Stomach (tissue), 9 donors: ENCODE results near the gene PLEKHM2. TPM values are rescaled to one million over a fixed set of nuclear protein-coding genes. Genes with fewer than 3 reads are reported as not detected.
A peak's percentile ranks its signal among the peaks of the same experiment; 100 is the strongest.

Source experiments
- DNase-seq, 2 donors: peaks; one replicate each; pipeline versions ENCODE4 v3.0.0 to v3.0.0-alpha.2; 2013 to 2019
- H3K27ac ChIP-seq, 5 donors: fragments of 200-600 bp in 4 of 5; sonication (generic) in 4 of 5; one replicate each; pipeline ENCODE4 v1.5.1; 2013 to 2019; ENCODE audit warnings: mild to moderate bottlenecking in 1 of 5, moderate library complexity in 1 of 5
- H3K27me3 ChIP-seq, 3 donors: fragments of 200-600 bp; sonication (generic); one replicate each; pipeline ENCODE4 v1.5.1; 2017 to 2019; ENCODE audit warnings: mixed run types in 1 of 3
- H3K36me3 ChIP-seq, 4 donors: fragments of 200-600 bp; sonication (generic); 1 replicate in 3 of 4; 2 replicates in 1 of 4; pipeline ENCODE4 v1.5.1; 2016 to 2019
- H3K4me1 ChIP-seq, 4 donors: fragments of 200-600 bp; sonication (generic); one replicate each; pipeline ENCODE4 v1.5.1; 2016 to 2019
- H3K4me3 ChIP-seq, 4 donors: fragments of 200-600 bp; sonication (generic) in 3 of 4; one replicate each; pipeline ENCODE4 v1.5.1; 2016 to 2019; ENCODE audit warnings: mild to moderate bottlenecking in 1 of 4
- H3K9me3 ChIP-seq, 4 donors: fragments of 200-600 bp; sonication (generic); one replicate each; pipeline ENCODE4 v1.5.1; 2016 to 2019
- CTCF ChIP-seq, 7 experiments: fragments of 450-650 bp in 4 of 7; fragments of 200-600 bp in 3 of 7; sonication (generic) in 3 of 7; IDR thresholded peaks; one replicate each; pipeline ENCODE4 v1.5.1; 2016 to 2019; ENCODE audit warnings: antibody characterized with exemption in 7 of 7, control low read depth in 2 of 7, mild to moderate bottlenecking in 1 of 7
- EP300 ChIP-seq: sonication (generic); formaldehyde crosslinking; IDR thresholded peaks from one replicate; pipeline ENCODE4 v1.6.1; 2017; ENCODE audit warnings: antibody characterized with exemption
- POLR2A ChIP-seq, 4 donors: fragments of 450-650 bp; IDR thresholded peaks; one replicate each; pipeline ENCODE4 v1.6.1; 2016; ENCODE audit warnings: antibody characterized with exemption in 4 of 4, control low read depth in 2 of 4, mild to moderate bottlenecking in 1 of 4, moderate library complexity in 1 of 4
- POLR2AphosphoS5 ChIP-seq, 3 donors: sonication (generic); formaldehyde crosslinking; IDR thresholded peaks; one replicate each; pipeline ENCODE4 v1.6.1; 2016; ENCODE audit warnings: antibody characterized with exemption in 3 of 3
- WGBS, 5 donors: extraction: QIAGEN DNeasy Blood & Tissue Kit in 3 of 5; methylation state at CpG; one replicate each; pipeline versions ENCODE4 v1.1.5 to v1.1.7; 2013 to 2018; 5-methylcytosine and 5-hydroxymethylcytosine counted together
- intact Hi-C: fragments of 100-400 bp; cut with DNase I; formaldehyde crosslinking; loops from one replicate; pipeline ENCODE4 v1.15.1; 2023; ENCODE audit warnings: low total_unique reads
- polyA plus RNA-seq, 3 donors: library from polyadenylated mRNA; stranded (reverse); fragments of 200-250 nt; gene quantifications; one replicate each; pipeline ENCODE4 v1.2.3, GENCODE V29; 2013
- total RNA-seq, 5 donors: library from RNA; depleted of rRNA; stranded (reverse); fragments of >200 nt; gene quantifications; one replicate each; pipeline versions ENCODE4 v1.1.0 to v1.2.3, GENCODE V29; 2014 to 2016
- donor health status: healthy with polysubstance abuse.
- donor health status: Bipolar disorder and iron deficiency.
- donor health status: healthy.

The PLEKHM2 gene
- total and polyA plus RNA-seq, 8 donors = 19.3 to 63.0 (median 30.9) TPM

DNA sequence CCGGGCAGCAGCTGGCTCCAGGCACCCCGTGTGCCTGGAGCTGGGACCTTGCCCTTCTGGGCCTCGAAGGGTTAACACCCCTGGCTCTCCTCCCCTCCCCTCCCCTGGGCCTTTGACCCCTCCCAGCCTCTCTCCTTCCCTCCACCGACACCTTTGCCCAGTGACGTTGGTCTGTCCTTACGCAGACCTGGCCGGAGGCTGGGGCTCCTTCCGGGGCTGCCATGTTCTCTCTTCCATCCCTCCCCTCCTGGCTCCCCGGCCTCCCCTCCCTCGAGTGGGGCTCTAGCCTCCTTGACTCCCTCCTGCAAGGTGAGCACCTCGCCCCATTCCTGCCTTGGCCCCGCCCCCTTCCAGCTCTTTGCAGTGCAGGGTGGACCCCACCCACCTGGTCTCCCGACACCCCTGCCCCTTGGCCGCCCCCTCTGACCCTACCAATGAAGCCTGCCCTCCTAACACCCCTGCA, 58.2 kb downstream of the PLEKHM2 start, which contains the start of gene TMEM82:
TMEM82 (plus strand) TSS at position 161 of the 463 bp plus-strand sequence; CDS start at position 222, 61 bp downstream.
- Histone ChIP-seq H3K4me1 (peaks cover 7 to 29% (median 18%) of the 10 kb centered on the region in 4 donors), H3K27me3 (no peaks in the 10 kb centered on the region), H3K9me3 (no peaks in the 10 kb centered on the region), H3K4me3 (no peak within 1 kb of the TSS), H3K27ac (peak within 1 kb of the TSS in 1 of 5 donors; percentile 29), H3K36me3 (peaks cover 0 to 8% (median 2%) of the 10 kb centered on the region in 4 donors)
- WGBS, 5 donors = 22 to 30% (median 26%) methylated on average over 14 of the region's 14 CpGs
- no peak for TF ChIP-seq POLR2AphosphoS5 (IDR thresholded peaks at IDR 0.05)
- TF ChIP-seq POLR2A (IDR thresholded peaks at IDR 0.05) = no peak
- TF ChIP-seq CTCF (IDR thresholded peaks at IDR 0.05) = no peak
- TF ChIP-seq EP300 = no peak
- intact Hi-C loops = loop anchor here (5.0 kb wide), 1 partner anchor 145 kb away; no protein-coding TSS in a partner anchor
- DNase-seq = peak in 1 of 2 donors; percentile 47

GRCh38 chr1:15744122-15744679, 60.1 kb downstream of the PLEKHM2 start:
- WGBS, 5 donors = 82 to 96% (median 83%) methylated on average over 11 to 30 of the region's 30 CpGs
- no peak for DNase-seq
- no peak for TF ChIP-seq EP300
- no peak for TF ChIP-seq POLR2A (IDR thresholded peaks at IDR 0.05)
- no peak for TF ChIP-seq POLR2AphosphoS5 (IDR thresholded peaks at IDR 0.05)
- no peak for TF ChIP-seq CTCF (IDR thresholded peaks at IDR 0.05)

GRCh38 chr1:15747378-15747777, 63.3 kb downstream of the PLEKHM2 start:
- H3K36me3 ChIP-seq = no peaks in the 10 kb centered on the region
- intact Hi-C loops = no loop called here
- H3K4me3 ChIP-seq = no peak overlapping the region
- H3K27ac ChIP-seq = no peak overlapping the region
- DNase-seq = no peak
- WGBS, 5 donors = 47 to 68% (median 57%) methylated on average over 6 to 8 of the region's 8 CpGs
- TF ChIP-seq CTCF (IDR thresholded peaks at IDR 0.05) (no peak), POLR2AphosphoS5 (IDR thresholded peaks at IDR 0.05) (no peak), EP300 (no peak), POLR2A (IDR thresholded peaks at IDR 0.05) (no peak)
- H3K9me3 ChIP-seq = no peaks in the 10 kb centered on the region
- peaks cover 0 to 11% (median 2%) of the 10 kb centered on the region in 4 donors for H3K4me1 ChIP-seq
- no peaks in the 10 kb centered on the region for H3K27me3 ChIP-seq

More at GRCh38 chr1:15744122-15744679, 60.1 kb downstream of the PLEKHM2 start:
- Histone ChIP-seq H3K9me3 (no peaks in the 10 kb centered on the region), H3K27me3 (no peaks in the 10 kb centered on the region), H3K36me3 (peaks cover 0 to 6% (median 1%) of the 10 kb centered on the region in 4 donors), H3K4me1 (peaks cover 7 to 19% (median 13%) of the 10 kb centered on the region in 4 donors), H3K27ac (no peak overlapping the region), H3K4me3 (no peak overlapping the region)
- intact Hi-C loops = loop anchor here (5.0 kb wide), 1 partner anchor 147 kb away; no protein-coding TSS in a partner anchor

GRCh38 chr1:15748264-15748663, 64.1 kb downstream of the PLEKHM2 start:
- H3K4me3 ChIP-seq = no peak overlapping the region
- no peak for TF ChIP-seq CTCF (IDR thresholded peaks at IDR 0.05)
- TF ChIP-seq POLR2AphosphoS5 (IDR thresholded peaks at IDR 0.05) = no peak
- no peak for TF ChIP-seq POLR2A (IDR thresholded peaks at IDR 0.05)
- TF ChIP-seq EP300 = no peak
- no peak overlapping the region for H3K27ac ChIP-seq
- no peak for DNase-seq
- peaks cover 0 to 11% (median 0%) of the 10 kb centered on the region in 4 donors for H3K4me1 ChIP-seq
- no peaks in the 10 kb centered on the region for H3K36me3 ChIP-seq
- H3K27me3 ChIP-seq = no peaks in the 10 kb centered on the region
- intact Hi-C loops = no loop called here
- no peaks in the 10 kb centered on the region for H3K9me3 ChIP-seq
- 82 to 100% (median 93%) methylated on average over 4 to 5 of the region's 5 CpGs for WGBS, 5 donors
